Liver (tissue), 9 donors: ENCODE data around the gene TPSB2. TPM values are rescaled to one million over a fixed set of nuclear protein-coding genes. Genes with fewer than 3 reads are reported as not detected.

ENCODE experiments used
- DNase-seq: peaks from one replicate; pipeline ENCODE4 v3.0.0-alpha.2; 2017; ENCODE audit warnings: low spot score
- H3K27ac ChIP-seq, 2 donors: one replicate each; pipeline ENCODE4 v1.7.0; 2013; ENCODE audit warnings: inconsistent platforms in 2 of 2, low read length in 2 of 2, control low read depth in 1 of 2, low read depth in 1 of 2, mild to moderate bottlenecking in 1 of 2
- H3K27me3 ChIP-seq, 4 donors: one replicate each; pipeline versions ENCODE4 v1.6.1 to v1.7.0; 2013; ENCODE audit warnings: low read length in 3 of 4, inconsistent platforms in 1 of 4, mild to moderate bottlenecking in 1 of 4, moderate library complexity in 1 of 4; ENCODE audit not compliant: control insufficient read depth in 4 of 4, insufficient read depth in 4 of 4
- H3K36me3 ChIP-seq, 4 donors: one replicate each; pipeline versions ENCODE4 v1.6.1 to v1.7.0; 2013; ENCODE audit warnings: low read length in 3 of 4, mild to moderate bottlenecking in 3 of 4, low read depth in 1 of 4, moderate library complexity in 1 of 4; ENCODE audit not compliant: control insufficient read depth in 4 of 4, insufficient read depth in 3 of 4
- H3K4me1 ChIP-seq, 4 donors: one replicate each; pipeline versions ENCODE4 v1.6.1 to v1.7.0; 2013; ENCODE audit warnings: low read length in 3 of 4, mild to moderate bottlenecking in 3 of 4, moderate library complexity in 1 of 4; ENCODE audit not compliant: control insufficient read depth in 4 of 4, insufficient read depth in 4 of 4
- H3K4me3 ChIP-seq, 3 donors: one replicate each; pipeline versions ENCODE4 v1.6.1 to v1.7.0; 2013; ENCODE audit warnings: low read length in 3 of 3, control low read depth in 1 of 3, low read depth in 1 of 3, mild to moderate bottlenecking in 1 of 3
- H3K9ac ChIP-seq, 2 donors: one replicate each; pipeline ENCODE4 v1.7.0; 2013; ENCODE audit warnings: low read length in 2 of 2, mild to moderate bottlenecking in 2 of 2, moderate library complexity in 2 of 2, control low read depth in 1 of 2, low read depth in 1 of 2
- H3K9me3 ChIP-seq, 4 donors: one replicate each; pipeline versions ENCODE4 v1.6.1 to v1.7.0; 2013; ENCODE audit warnings: low read length in 3 of 4; ENCODE audit not compliant: control insufficient read depth in 4 of 4
- ATF3 ChIP-seq: IDR thresholded peaks from 2 replicates; pipeline ENCODE4 v1.6.1; 2016; ENCODE audit warnings: antibody characterized with exemption
- EGR1 ChIP-seq, 2 donors: IDR thresholded peaks; 2 replicates each; pipeline ENCODE4 v1.6.1; 2016 to 2018; ENCODE audit warnings: antibody characterized with exemption in 2 of 2, low read depth in 2 of 2
- FOXA1 ChIP-seq: IDR thresholded peaks from 2 replicates; pipeline ENCODE4 v1.6.1; 2016; ENCODE audit warnings: antibody characterized with exemption
- FOXA2 ChIP-seq: IDR thresholded peaks from 2 replicates; pipeline ENCODE4 v1.6.1; 2016; ENCODE audit warnings: antibody characterized with exemption
- GABPA ChIP-seq, 2 donors: IDR thresholded peaks in 1 of 2; conservative IDR thresholded peaks in 1 of 2; 2 replicates each; pipeline ENCODE4 v1.6.1; 2016; ENCODE audit warnings: antibody characterized with exemption in 2 of 2, mild to moderate bottlenecking in 1 of 2, moderate library complexity in 1 of 2
- JUND ChIP-seq, 2 donors: IDR thresholded peaks; 2 replicates each; pipeline ENCODE4 v1.6.1; 2016; ENCODE audit warnings: antibody characterized with exemption in 2 of 2
- MAX ChIP-seq: IDR thresholded peaks from 2 replicates; pipeline ENCODE4 v1.6.1; 2016; ENCODE audit warnings: antibody characterized with exemption
- RAD21 ChIP-seq, 2 donors: IDR thresholded peaks; 2 replicates each; pipeline ENCODE4 v1.6.1; 2016; ENCODE audit warnings: antibody characterized with exemption in 2 of 2, mild to moderate bottlenecking in 2 of 2
- REST ChIP-seq: IDR thresholded peaks from 2 replicates; pipeline ENCODE4 v1.6.1; 2016; ENCODE audit warnings: antibody characterized with exemption, mild to moderate bottlenecking
- RXRA ChIP-seq, 2 donors: IDR thresholded peaks; 2 replicates each; pipeline ENCODE4 v1.6.1; 2017 to 2018; ENCODE audit warnings: antibody characterized with exemption in 2 of 2, mild to moderate bottlenecking in 1 of 2
- TAF1 ChIP-seq: conservative IDR thresholded peaks from 2 replicates; pipeline ENCODE4 v1.6.1; 2016; ENCODE audit warnings: antibody characterized with exemption, mild to moderate bottlenecking
- YY1 ChIP-seq: IDR thresholded peaks from 2 replicates; pipeline ENCODE4 v1.6.1; 2016; ENCODE audit warnings: antibody characterized with exemption, mild to moderate bottlenecking
- ZBTB33 ChIP-seq: IDR thresholded peaks from 2 replicates; pipeline ENCODE4 v1.6.1; 2016; ENCODE audit warnings: antibody characterized with exemption
- WGBS: extraction: QIAGEN DNeasy Blood & Tissue Kit; methylation state at CpG from one replicate; pipeline ENCODE4 v1.1.7; 2013; 5-methylcytosine and 5-hydroxymethylcytosine counted together
- polyA plus RNA-seq, 2 donors: library from polyadenylated mRNA; stranded (reverse) in 1 of 2; unstranded in 1 of 2; fragments of 200-250 nt in 1 of 2; fragments of >200 nt in 1 of 2; fragmentation: Nextera tagmentation in 1 of 2; extraction: Ambion mirVana in 1 of 2; gene quantifications; one replicate each; pipeline versions ENCODE4 v1.2.1 to v1.2.3, GENCODE V29; 2013 to 2015
- total RNA-seq, 2 donors: library from RNA; depleted of rRNA; stranded (reverse); fragments of >200 nt; gene quantifications; one replicate each; pipeline ENCODE4 v1.2.3, GENCODE V29; 2014
- donor health status: healthy.
- donor health status: healthy.
- donor health status: healthy.
- donor health status: healthy.
- donor health status: healthy.

Gene TPSB2
- total and polyA plus RNA-seq, 4 donors = 0.09 to 12.7 (median 0.45) TPM

GRCh38 chr16:1193825-1194581, 36.0 kb downstream of the TPSB2 start:
- Histone ChIP-seq H3K9ac (no peak overlapping the region), H3K9me3 (no peaks in the 10 kb centered on the region), H3K4me3 (no peak overlapping the region), H3K27me3 (no peaks in the 10 kb centered on the region), H3K4me1 (peaks cover 30 to 56% (median 44%) of the 10 kb centered on the region in 4 donors), H3K36me3 (no peaks in the 10 kb centered on the region), H3K27ac (peak overlapping the region; percentile 59 to 82)
- no peak for DNase-seq
- 66% methylated on average over 29 of the region's 29 CpGs for WGBS
- TF ChIP-seq JUND (IDR thresholded peaks at IDR 0.05) (no peak), FOXA2 (no peak), YY1 (no peak), TAF1 (no peak), FOXA1 (no peak), RAD21 (IDR thresholded peaks at IDR 0.05) (no peak), EGR1 (IDR thresholded peaks at IDR 0.05; ENCODE audit: low read depth in 2 of 2) (no peak), MAX (no peak), GABPA (IDR thresholded peaks at IDR 0.05 in 1 of 2, conservative IDR thresholded peaks at IDR 0.05 in 1 of 2) (no peak)

GRCh38 chr16:1193143-1193824, 36.7 kb downstream of the TPSB2 start:
- TF ChIP-seq YY1 (peak; percentile 62), RAD21 (IDR thresholded peaks at IDR 0.05) (peak in 1 of 2 donors; percentile 48), EGR1 (IDR thresholded peaks at IDR 0.05; ENCODE audit: low read depth in 2 of 2) (peak in 1 of 2 donors; percentile 96), REST (peak; percentile 52), ZBTB33 (no peak), RXRA (IDR thresholded peaks at IDR 0.05) (peak in 1 of 2 donors; percentile 73), JUND (IDR thresholded peaks at IDR 0.05) (peak in 1 of 2 donors; percentile 80), ATF3 (no peak)
- Histone ChIP-seq H3K4me3 (no peak overlapping the region), H3K36me3 (no peaks in the 10 kb centered on the region), H3K27me3 (no peaks in the 10 kb centered on the region), H3K27ac (peak overlapping the region; percentile 59 to 82), H3K4me1 (peaks cover 30 to 59% (median 45%) of the 10 kb centered on the region in 4 donors), H3K9ac (no peak overlapping the region), H3K9me3 (no peaks in the 10 kb centered on the region)
- 24% methylated on average over 30 of the region's 30 CpGs for WGBS
- DNase-seq = no peak
